ENCODE data around the gene CDON.

GRCh38 chr11:125931116-125931515 lies 131.6 kb downstream of the CDON start:
- no peak for TF ChIP-seq RAD21 (IDR thresholded peaks at IDR 0.05; ENCODE audit: low read length)
- no peak for TF ChIP-seq CTCF (IDR thresholded peaks at IDR 0.05)
- TF ChIP-seq GABPA (IDR thresholded peaks at IDR 0.05; ENCODE audit: low read depth) = no peak
- TF ChIP-seq EP300 (IDR thresholded peaks at IDR 0.05; ENCODE audit: borderline replicate concordance in 1 of 2, low read depth in 1 of 2, low read length in 1 of 2) = no peak
- no peak for TF ChIP-seq EZH2phosphoT487 (IDR thresholded peaks at IDR 0.05; ENCODE audit: borderline replicate concordance, low read depth)
- no peak for TF ChIP-seq YY1 (IDR thresholded peaks at IDR 0.05; ENCODE audit: low read depth)
- TF ChIP-seq, protein P1, sequence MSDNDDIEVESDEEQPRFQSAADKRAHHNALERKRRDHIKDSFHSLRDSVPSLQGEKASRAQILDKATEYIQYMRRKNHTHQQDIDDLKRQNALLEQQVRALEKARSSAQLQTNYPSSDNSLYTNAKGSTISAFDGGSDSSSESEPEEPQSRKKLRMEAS (IDR thresholded peaks at IDR 0.05; ENCODE audit: low read depth) = no peak
- no peak for TF ChIP-seq REST (IDR thresholded peaks at IDR 0.05; ENCODE audit: low read depth, low read length)
- TF ChIP-seq SIN3A (IDR thresholded peaks at IDR 0.05; ENCODE audit: borderline replicate concordance, low read depth, low read length) = no peak
